Breast epithelium (tissue), 4 donors: ENCODE results near the gene NAT10. TPM values are rescaled to one million over a fixed set of nuclear protein-coding genes. Genes with fewer than 3 reads are reported as not detected.
"Not testable (repeated sequence)": the region's sequence is repeated elsewhere in the genome, so short reads cannot be mapped to it uniquely, and the experiment has no call there.

ENCODE experiments used
- DNase-seq, 2 donors: peaks; one replicate each; pipeline ENCODE4 v3.0.0-alpha.2; 2019; ENCODE audit warnings: low spot score in 2 of 2
- H3K27ac ChIP-seq, 2 donors: fragments of 200-600 bp; sonication (generic) in 1 of 2; one replicate each; pipeline ENCODE4 v1.5.1; 2016 to 2019; ENCODE audit warnings: mild to moderate bottlenecking in 1 of 2
- H3K27me3 ChIP-seq, 2 donors: fragments of 200-600 bp; sonication (generic) in 1 of 2; one replicate each; pipeline versions ENCODE4 v1.5.1 to v1.6.0; 2017 to 2019; ENCODE audit warnings: control low read depth in 1 of 2, mild to moderate bottlenecking in 1 of 2
- H3K36me3 ChIP-seq: fragments of 200-600 bp; one replicate; pipeline ENCODE4 v1.5.1; 2019
- H3K4me1 ChIP-seq, 2 donors: fragments of 200-600 bp; sonication (generic); one replicate each; pipeline ENCODE4 v1.5.1; 2016 to 2019; ENCODE audit warnings: control low read depth in 1 of 2
- H3K4me3 ChIP-seq, 3 donors: fragments of 200-600 bp; sonication (generic); 1 replicate in 2 of 3; 2 replicates in 1 of 3; pipeline ENCODE4 v1.5.1; 2016 to 2019; ENCODE audit warnings: mild to moderate bottlenecking in 3 of 3, moderate library complexity in 2 of 3
- H3K9me3 ChIP-seq, 2 donors: fragments of 200-600 bp; sonication (generic) in 1 of 2; one replicate each; pipeline ENCODE4 v1.5.1; 2016 to 2019; ENCODE audit warnings: control low read depth in 1 of 2
- POLR2A ChIP-seq: fragments of 450-650 bp; IDR thresholded peaks from one replicate; pipeline ENCODE4 v1.6.1; 2016; ENCODE audit warnings: antibody characterized with exemption, mild to moderate bottlenecking, moderate library complexity
- POLR2AphosphoS5 ChIP-seq, 3 donors: sonication (generic); formaldehyde crosslinking; IDR thresholded peaks; one replicate each; pipeline ENCODE4 v1.6.1; 2017; ENCODE audit warnings: antibody characterized with exemption in 3 of 3
- intact Hi-C: fragments of 100-400 bp; cut with DNase I; formaldehyde crosslinking; loops from one replicate; pipeline ENCODE4 v1.15.1; 2023; ENCODE audit warnings: low total_unique reads
- total RNA-seq, 3 donors: library from RNA; depleted of rRNA; stranded (reverse); fragments of >200 nt; gene quantifications; one replicate each; pipeline ENCODE4 v1.1.0, GENCODE V29; 2016
- TF ChIP-seq, protein P1 (sequence below), 3 donors: fragments of 450-650 bp; IDR thresholded peaks; one replicate each; pipeline ENCODE4 v1.5.1; 2016 to 2017; ENCODE audit warnings: antibody characterized with exemption in 3 of 3, mild to moderate bottlenecking in 3 of 3, moderate library complexity in 3 of 3

NAT10 gene
- total RNA-seq, 3 donors from 2014 or later = 22.6 to 41.0 (median 31.5) TPM

DNA sequence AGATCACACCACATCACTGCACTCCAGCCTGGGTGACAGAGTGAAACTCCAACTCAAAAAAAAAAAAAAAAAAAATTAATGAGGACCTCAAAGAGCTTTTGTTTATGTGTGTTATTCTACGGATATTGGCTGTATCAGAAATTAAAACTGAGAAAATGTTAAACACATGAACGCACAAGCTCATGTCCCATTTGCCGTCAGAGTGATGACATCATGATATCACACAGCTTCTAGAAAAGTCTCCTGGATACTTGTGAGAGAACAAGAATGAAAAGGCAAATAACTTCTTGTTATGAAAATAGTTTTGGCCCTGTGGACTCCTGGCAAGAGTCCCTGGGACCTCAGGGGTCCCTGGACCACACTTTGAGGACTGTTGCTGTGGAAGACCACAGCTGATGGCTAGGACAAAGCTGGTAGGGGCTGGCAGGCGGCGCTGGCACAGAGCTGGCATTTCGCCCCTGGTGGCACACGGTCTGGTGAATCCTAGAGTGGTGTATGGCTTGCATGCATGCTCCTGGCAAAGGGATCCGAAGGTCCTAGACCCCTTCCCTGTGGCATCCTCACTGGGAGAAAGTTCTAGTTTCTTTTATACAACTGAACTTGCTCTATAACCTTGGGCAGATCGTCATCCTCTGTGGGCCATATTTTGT lies 73.7 kb downstream of the NAT10 start:
- H3K4me3 ChIP-seq = no peak overlapping the region
- TF ChIP-seq, protein P1, sequence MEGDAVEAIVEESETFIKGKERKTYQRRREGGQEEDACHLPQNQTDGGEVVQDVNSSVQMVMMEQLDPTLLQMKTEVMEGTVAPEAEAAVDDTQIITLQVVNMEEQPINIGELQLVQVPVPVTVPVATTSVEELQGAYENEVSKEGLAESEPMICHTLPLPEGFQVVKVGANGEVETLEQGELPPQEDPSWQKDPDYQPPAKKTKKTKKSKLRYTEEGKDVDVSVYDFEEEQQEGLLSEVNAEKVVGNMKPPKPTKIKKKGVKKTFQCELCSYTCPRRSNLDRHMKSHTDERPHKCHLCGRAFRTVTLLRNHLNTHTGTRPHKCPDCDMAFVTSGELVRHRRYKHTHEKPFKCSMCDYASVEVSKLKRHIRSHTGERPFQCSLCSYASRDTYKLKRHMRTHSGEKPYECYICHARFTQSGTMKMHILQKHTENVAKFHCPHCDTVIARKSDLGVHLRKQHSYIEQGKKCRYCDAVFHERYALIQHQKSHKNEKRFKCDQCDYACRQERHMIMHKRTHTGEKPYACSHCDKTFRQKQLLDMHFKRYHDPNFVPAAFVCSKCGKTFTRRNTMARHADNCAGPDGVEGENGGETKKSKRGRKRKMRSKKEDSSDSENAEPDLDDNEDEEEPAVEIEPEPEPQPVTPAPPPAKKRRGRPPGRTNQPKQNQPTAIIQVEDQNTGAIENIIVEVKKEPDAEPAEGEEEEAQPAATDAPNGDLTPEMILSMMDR (IDR thresholded peaks at IDR 0.05) = no peak
- no peak for TF ChIP-seq POLR2AphosphoS5 (IDR thresholded peaks at IDR 0.05)
- TF ChIP-seq POLR2A = no peak
- H3K27ac ChIP-seq = no peak overlapping the region
- DNase-seq = no peak
- H3K9me3 ChIP-seq = no peaks in the 10 kb centered on the region
- intact Hi-C loops = no loop called here
- H3K4me1 ChIP-seq = no peaks in the 10 kb centered on the region
- H3K27me3 ChIP-seq = no peaks in the 10 kb centered on the region
- no peaks in the 10 kb centered on the region for H3K36me3 ChIP-seq

DNA sequence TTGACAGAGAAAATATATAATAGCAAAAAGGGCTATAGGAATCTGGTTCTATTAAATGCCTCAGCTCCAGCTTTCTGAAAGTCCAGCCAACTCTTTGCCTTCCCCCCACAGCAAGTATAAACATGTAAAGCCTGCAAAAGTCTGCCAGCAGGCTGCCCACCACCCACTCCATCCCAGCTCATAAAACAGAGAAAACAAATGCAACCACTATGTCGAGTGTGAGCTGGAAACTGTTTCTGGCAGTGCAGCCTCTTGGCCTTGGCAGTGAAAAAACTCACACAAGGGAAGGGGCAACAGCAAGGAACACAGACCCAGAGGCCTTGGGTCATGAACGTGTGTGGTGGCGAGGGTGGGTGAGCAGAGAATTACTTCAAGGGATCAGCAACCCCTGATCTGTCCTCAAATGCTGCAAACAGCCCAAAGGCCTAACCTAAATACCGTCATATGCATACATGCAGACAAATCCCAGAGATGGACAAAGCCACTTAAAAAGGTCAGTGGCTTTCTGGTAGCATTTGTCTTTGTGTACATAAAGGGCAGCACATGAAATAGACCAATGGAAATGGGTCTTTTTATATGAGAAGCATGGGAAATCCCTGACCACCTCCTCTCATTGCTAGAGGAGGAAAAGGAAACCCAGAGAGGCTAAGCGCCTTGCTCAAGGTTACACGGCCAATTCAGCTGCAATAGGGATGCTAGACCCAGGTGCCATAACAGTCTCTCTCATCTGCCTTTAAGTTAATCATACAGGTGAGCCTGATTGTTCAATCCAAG lies 74.8 kb downstream of the NAT10 start:
- DNase-seq = no peak
- intact Hi-C loops = no loop called here
- H3K9me3 ChIP-seq = no peaks in the 10 kb centered on the region
- no peaks in the 10 kb centered on the region for H3K27me3 ChIP-seq
- H3K27ac ChIP-seq = no peak overlapping the region
- H3K4me1 ChIP-seq = no peaks in the 10 kb centered on the region
- no peaks in the 10 kb centered on the region for H3K36me3 ChIP-seq
- TF ChIP-seq, protein P1 (IDR thresholded peaks at IDR 0.05) = no peak
- TF ChIP-seq POLR2AphosphoS5 (IDR thresholded peaks at IDR 0.05) (no peak), POLR2A (no peak)
- H3K4me3 ChIP-seq = no peak overlapping the region

DNA sequence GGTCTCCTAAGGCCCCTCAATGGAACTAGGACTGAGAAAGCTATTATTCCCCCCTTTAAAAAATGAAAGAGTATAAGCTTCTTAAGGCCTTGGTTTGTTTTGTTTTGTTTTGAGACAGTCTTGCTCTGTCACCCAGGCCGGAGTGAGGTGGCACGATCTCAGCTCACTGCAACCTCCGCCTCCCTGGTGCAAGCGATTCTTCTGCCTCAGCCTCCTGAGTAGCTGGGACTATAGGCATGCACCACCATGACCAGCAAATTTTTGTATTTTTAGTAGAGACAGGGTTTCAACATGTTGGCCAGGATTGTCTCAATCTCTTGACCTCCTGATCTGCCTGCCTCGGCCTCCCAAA lies 75.4 kb downstream of the NAT10 start:
- H3K27me3 ChIP-seq, intact Hi-C loops: not testable (repeated sequence)

DNA sequence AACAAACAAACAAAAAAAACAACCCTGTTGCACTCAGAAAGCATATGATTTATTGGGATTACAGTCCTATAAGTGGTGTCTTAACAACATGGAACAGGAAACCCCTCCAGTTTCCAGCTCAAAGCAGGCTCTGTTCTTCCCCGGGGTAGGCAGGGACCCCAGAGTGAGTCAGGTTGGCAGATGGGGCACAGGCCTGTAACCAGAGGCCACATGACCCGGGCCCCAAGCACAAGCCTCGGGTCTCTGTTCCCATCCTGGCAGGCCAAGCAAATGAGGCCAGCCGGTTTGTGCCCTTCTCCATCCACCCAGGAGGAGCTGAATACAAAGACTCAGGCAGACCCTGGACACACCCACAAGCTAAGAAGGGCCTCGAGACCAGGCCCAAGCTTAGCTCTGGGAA lies 75.8 kb downstream of the NAT10 start:
- peaks cover 0 to 4% of the 10 kb centered on the region in 2 donors for H3K4me1 ChIP-seq
- H3K4me3 ChIP-seq = no peak overlapping the region
- TF ChIP-seq, protein P1 (IDR thresholded peaks at IDR 0.05) = no peak
- no peak for TF ChIP-seq POLR2A
- no peak for TF ChIP-seq POLR2AphosphoS5 (IDR thresholded peaks at IDR 0.05)
- no peaks in the 10 kb centered on the region for H3K36me3 ChIP-seq
- no peaks in the 10 kb centered on the region for H3K9me3 ChIP-seq
- intact Hi-C loops = no loop called here
- no peak for DNase-seq
- no peak overlapping the region for H3K27ac ChIP-seq
- H3K27me3 ChIP-seq = no peaks in the 10 kb centered on the region

More for the DNA sequence above, 75.4 kb downstream of the NAT10 start:
- not testable (repeated sequence) for H3K36me3 ChIP-seq, H3K9me3 ChIP-seq, H3K27ac ChIP-seq, H3K4me1 ChIP-seq, H3K4me3 ChIP-seq, DNase-seq

DNA sequence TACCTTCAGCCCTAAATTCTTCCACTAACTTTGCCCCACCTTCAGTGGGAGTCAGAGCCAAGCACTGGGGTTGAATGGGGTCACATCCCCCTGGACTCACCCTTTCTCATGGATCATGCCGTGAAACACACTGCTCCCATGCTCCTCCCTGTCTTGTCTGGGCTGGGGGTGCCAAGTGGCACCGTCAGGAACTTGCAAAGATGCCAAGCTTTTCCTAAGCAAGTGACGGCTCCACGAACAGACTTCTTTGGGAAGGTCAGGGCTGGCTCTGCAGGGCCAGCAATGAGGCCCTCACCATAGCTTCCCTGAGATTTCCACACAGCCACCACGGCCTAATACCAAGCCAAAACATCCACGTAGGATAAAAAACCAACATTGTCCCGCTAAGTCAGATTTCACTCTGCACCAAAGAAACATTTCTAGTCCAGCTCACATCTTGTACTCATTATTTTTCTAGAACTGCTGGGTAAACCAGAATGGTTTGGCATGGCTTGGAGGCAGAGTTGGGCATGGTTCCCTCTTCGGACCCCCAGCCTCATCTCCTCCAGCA lies 76.5 kb downstream of the NAT10 start:
- H3K27me3 ChIP-seq = no peaks in the 10 kb centered on the region
- TF ChIP-seq, protein P1 (IDR thresholded peaks at IDR 0.05) = no peak
- TF ChIP-seq POLR2AphosphoS5 (IDR thresholded peaks at IDR 0.05) (no peak), POLR2A (no peak)
- H3K36me3 ChIP-seq = no peaks in the 10 kb centered on the region
- DNase-seq = no peak
- intact Hi-C loops = no loop called here
- H3K4me1 ChIP-seq = peaks cover 0 to 6% of the 10 kb centered on the region in 2 donors
- H3K27ac ChIP-seq = no peak overlapping the region
- H3K4me3 ChIP-seq = no peak overlapping the region
- H3K9me3 ChIP-seq = no peaks in the 10 kb centered on the region
